Measurements from ENCODE around the gene CTAGE8. TPM values are rescaled to one million over a fixed set of nuclear protein-coding genes. Genes with fewer than 3 reads are reported as not detected.
"Not testable (repeated sequence)": the region's sequence is repeated elsewhere in the genome, so short reads cannot be mapped to it uniquely, and the experiment has no call there.

CTAGE8 gene
- total RNA-seq, 2 experiments from 2014 or later: 0.17 to 0.30 TPM

GRCh38 chr7:144220531-144220930 is 48.6 kb downstream of the CTAGE8 start:
- H3K4me1 Mint-ChIP-seq (ENCODE audit: low read depth); H3K27me3 Mint-ChIP-seq; H3K27ac Mint-ChIP-seq; intact Hi-C loops (cut with DNase I, micrococcal nuclease); CTCF ChIA-PET; ATAC-seq (ENCODE audit: poor library complexity); POLR2A ChIA-PET; H3K9me3 Mint-ChIP-seq; H3K9me3 ChIP-seq (ENCODE audit: control insufficient read depth in 1 of 2, insufficient read depth in 1 of 2, low read length in 2 of 2); H3K4me1 ChIP-seq (ENCODE audit: insufficient read depth, low read length); DNase-seq; H3K4me3 Mint-ChIP-seq; H3K4me3 ChIP-seq (ENCODE audit: low read length); H3K36me3 Mint-ChIP-seq (ENCODE audit: low read depth); H3K36me3 ChIP-seq (ENCODE audit: insufficient read depth, low read length); H3K27me3 ChIP-seq (ENCODE audit: control insufficient read depth in 1 of 2, insufficient read depth in 2 of 2, low read length in 2 of 2); H3K27ac ChIP-seq (ENCODE audit: low read depth in 1 of 2, low read length in 2 of 2): not testable (repeated sequence)

DNA sequence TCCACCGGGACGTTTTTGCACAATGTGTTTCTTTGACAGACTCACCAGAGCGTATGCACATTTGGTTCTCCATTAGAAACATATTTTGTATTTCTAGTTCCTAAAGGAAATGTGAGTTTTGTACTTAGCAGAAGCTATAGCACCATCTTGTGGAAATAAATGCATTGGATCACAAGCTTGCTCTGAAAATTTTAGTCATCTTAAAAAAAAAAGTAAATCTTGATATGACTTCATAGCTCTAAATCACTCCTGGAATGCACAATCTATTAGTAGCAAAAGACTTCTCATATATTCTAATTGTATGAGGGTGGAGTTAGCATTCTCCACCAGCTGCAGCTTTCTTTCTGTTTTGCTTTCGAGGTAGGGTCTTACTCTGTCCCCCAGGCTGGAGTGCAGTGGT is 49.9 kb downstream of the CTAGE8 start:
- H3K4me1 Mint-ChIP-seq (ENCODE audit: low read depth); H3K27ac ChIP-seq (ENCODE audit: low read depth in 1 of 2, low read length in 2 of 2); H3K36me3 Mint-ChIP-seq (ENCODE audit: low read depth); H3K27ac Mint-ChIP-seq; POLR2A ChIA-PET; H3K9me3 ChIP-seq (ENCODE audit: control insufficient read depth in 1 of 2, insufficient read depth in 1 of 2, low read length in 2 of 2); H3K27me3 Mint-ChIP-seq; H3K27me3 ChIP-seq (ENCODE audit: control insufficient read depth in 1 of 2, insufficient read depth in 2 of 2, low read length in 2 of 2); H3K4me3 ChIP-seq (ENCODE audit: low read length); H3K36me3 ChIP-seq (ENCODE audit: insufficient read depth, low read length); H3K4me3 Mint-ChIP-seq; DNase-seq; CTCF ChIA-PET; H3K4me1 ChIP-seq (ENCODE audit: insufficient read depth, low read length); intact Hi-C loops (cut with DNase I, micrococcal nuclease); H3K9me3 Mint-ChIP-seq: not testable (repeated sequence)
- ATAC-seq (ENCODE audit: poor library complexity): peak; percentile 68

GRCh38 chr7:144218581-144218980 is 50.5 kb downstream of the CTAGE8 start:
- intact Hi-C loops (cut with DNase I, micrococcal nuclease); POLR2A ChIA-PET: not testable (repeated sequence)

DNA sequence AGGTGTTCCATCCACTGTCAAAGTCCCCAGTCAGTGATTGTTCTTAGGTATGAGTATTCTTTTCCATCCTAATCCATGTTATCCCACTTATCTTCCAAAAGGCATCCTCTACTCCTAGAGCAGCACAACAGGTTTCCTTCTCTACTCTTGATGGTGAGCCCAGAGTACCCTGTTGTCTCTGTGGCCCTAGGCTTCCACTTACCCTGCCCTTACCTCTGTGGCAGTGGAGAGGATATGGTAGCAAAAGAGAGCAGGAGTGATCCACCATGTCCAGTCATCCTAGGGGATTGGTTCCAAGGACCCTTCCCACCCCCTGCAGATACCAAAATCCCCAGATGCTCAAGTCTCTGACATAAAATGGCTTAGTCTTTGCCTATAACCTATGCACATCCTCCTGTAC is 51.9 kb downstream of the CTAGE8 start:
- H3K27me3 Mint-ChIP-seq; DNase-seq; H3K4me1 ChIP-seq (ENCODE audit: insufficient read depth, low read length); H3K36me3 Mint-ChIP-seq (ENCODE audit: low read depth); intact Hi-C loops (cut with DNase I, micrococcal nuclease); H3K9me3 Mint-ChIP-seq; CTCF ChIA-PET; H3K9me3 ChIP-seq (ENCODE audit: control insufficient read depth in 1 of 2, insufficient read depth in 1 of 2, low read length in 2 of 2); H3K4me1 Mint-ChIP-seq (ENCODE audit: low read depth); H3K4me3 ChIP-seq (ENCODE audit: low read length); H3K27ac ChIP-seq (ENCODE audit: low read depth in 1 of 2, low read length in 2 of 2); H3K27ac Mint-ChIP-seq; H3K36me3 ChIP-seq (ENCODE audit: insufficient read depth, low read length); H3K4me3 Mint-ChIP-seq; POLR2A ChIA-PET; H3K27me3 ChIP-seq (ENCODE audit: control insufficient read depth in 1 of 2, insufficient read depth in 2 of 2, low read length in 2 of 2); ATAC-seq (ENCODE audit: poor library complexity): not testable (repeated sequence)

More at GRCh38 chr7:144218581-144218980, 50.5 kb downstream of the CTAGE8 start:
- DNase-seq; H3K27me3 ChIP-seq (ENCODE audit: control insufficient read depth in 1 of 2, insufficient read depth in 2 of 2, low read length in 2 of 2); H3K9me3 ChIP-seq (ENCODE audit: control insufficient read depth in 1 of 2, insufficient read depth in 1 of 2, low read length in 2 of 2); H3K4me1 Mint-ChIP-seq (ENCODE audit: low read depth); H3K4me3 ChIP-seq (ENCODE audit: low read length); H3K27me3 Mint-ChIP-seq; CTCF ChIA-PET; H3K36me3 ChIP-seq (ENCODE audit: insufficient read depth, low read length); H3K27ac ChIP-seq (ENCODE audit: low read depth in 1 of 2, low read length in 2 of 2); H3K4me3 Mint-ChIP-seq; ATAC-seq (ENCODE audit: poor library complexity); H3K9me3 Mint-ChIP-seq; H3K27ac Mint-ChIP-seq; H3K36me3 Mint-ChIP-seq (ENCODE audit: low read depth); H3K4me1 ChIP-seq (ENCODE audit: insufficient read depth, low read length): not testable (repeated sequence)

Other genes with a start within 250 kb of the CTAGE8 start
- not detected for gene OR2A5, start 220.3 kb downstream of the CTAGE8 start, total RNA-seq
- not detected for gene OR2A25, start 199.5 kb downstream of the CTAGE8 start, total RNA-seq
- gene OR2A12, start 183.0 kb downstream of the CTAGE8 start, total RNA-seq: not detected
- gene OR2A2, start 159.7 kb downstream of the CTAGE8 start, total RNA-seq: not detected
- gene OR2A14, start 146.1 kb downstream of the CTAGE8 start, total RNA-seq: not detected
- 1 to 10 TPM in 1 of 2 experiments, under 1 TPM in 1; 0.95 to 1.2 TPM for gene CTAGE4, start 85.8 kb downstream of the CTAGE8 start, total RNA-seq
- gene ARHGEF35, start 73.5 kb downstream of the CTAGE8 start, total RNA-seq: 1 to 10 TPM; 2.0 to 3.2 TPM
- not detected for gene OR2A42, start 29.7 kb downstream of the CTAGE8 start, total RNA-seq
- 1 to 10 TPM; 5.4 to 5.6 TPM for gene OR2A7, start 4.5 kb downstream of the CTAGE8 start, total RNA-seq
- gene OR2A1, start 43.1 kb upstream of the CTAGE8 start, total RNA-seq: under 1 TPM; 0.11 to 0.19 TPM
- 1 to 10 TPM; 7.9 to 9.0 TPM for gene ARHGEF5, start 86.1 kb upstream of the CTAGE8 start, total RNA-seq
- not detected for gene NOBOX, start 134.4 kb upstream of the CTAGE8 start, total RNA-seq

All from CD4-positive, alpha-beta T cell (primary cell).